Uterus (tissue), 4 donors: ENCODE results near the gene MRPL49. TPM values are rescaled to one million over a fixed set of nuclear protein-coding genes. Genes with fewer than 3 reads are reported as not detected.

Experiments used
- DNase-seq, 2 donors: peaks; one replicate each; pipeline ENCODE4 v3.0.0-alpha.2; 2019 to 2020
- H3K27ac ChIP-seq, 2 donors: fragments of 200-600 bp; sonication (generic); 1 replicate in 1 of 2; 2 replicates in 1 of 2; pipeline ENCODE4 v1.5.1; 2016 to 2018
- H3K27me3 ChIP-seq, 2 donors: fragments of 200-600 bp; sonication (generic); one replicate each; pipeline ENCODE4 v1.5.1; 2018 to 2019; ENCODE audit warnings: control low read depth in 1 of 2
- H3K36me3 ChIP-seq, 2 donors: fragments of 200-600 bp; sonication (generic); one replicate each; pipeline ENCODE4 v1.5.1; 2019; ENCODE audit warnings: control low read depth in 1 of 2
- H3K4me1 ChIP-seq, 2 donors: fragments of 200-600 bp; sonication (generic); one replicate each; pipeline ENCODE4 v1.5.1; 2018 to 2019; ENCODE audit warnings: control low read depth in 1 of 2
- H3K4me3 ChIP-seq, 2 donors: fragments of 200-600 bp; sonication (generic); 1 replicate in 1 of 2; 2 replicates in 1 of 2; pipeline ENCODE4 v1.5.1; 2018 to 2019; ENCODE audit warnings: mild to moderate bottlenecking in 1 of 2
- H3K9me3 ChIP-seq, 2 donors: fragments of 200-600 bp; sonication (generic); one replicate each; pipeline ENCODE4 v1.5.1; 2019; ENCODE audit warnings: control low read depth in 1 of 2
- CTCF ChIP-seq, 4 experiments: fragments of 200-600 bp in 2 of 4; fragments of 450-650 bp in 2 of 4; sonication (generic) in 2 of 4; IDR thresholded peaks; one replicate each; pipeline ENCODE4 v1.5.1; 2016 to 2019; ENCODE audit warnings: antibody characterized with exemption in 4 of 4, mild to moderate bottlenecking in 2 of 4, moderate library complexity in 1 of 4
- POLR2A ChIP-seq, 2 donors: fragments of 450-650 bp; IDR thresholded peaks; one replicate each; pipeline ENCODE4 v1.6.1; 2016; ENCODE audit warnings: antibody characterized with exemption in 2 of 2, mild to moderate bottlenecking in 1 of 2, moderate library complexity in 1 of 2
- intact Hi-C: fragments of 100-400 bp; cut with DNase I; formaldehyde crosslinking; loops from one replicate; pipeline ENCODE4 v1.15.1; 2023; ENCODE audit warnings: low total_unique reads
- total RNA-seq, 4 donors: library from RNA; depleted of rRNA in 3 of 4; stranded (reverse); fragments of >200 nt in 3 of 4; gene quantifications; one replicate each; pipeline versions ENCODE4 v1.1.0 to v1.2.4, GENCODE V29; 2014 to 2023
- donor health status: DM: yes; HTN: yes; CAD: no.

Gene MRPL49
- 10 to 100 TPM; 27.6 to 69.2 (median 57.8) TPM for total RNA-seq

GRCh38 chr11:65121865-65122696 lies at the start of gene MRPL49, which contains the start of gene FAU:
TSS of gene MRPL49 (plus strand) at chr11:65122321. CDS start at chr11:65122347, 26 bp downstream.
TSS of gene FAU (minus strand) at chr11:65122134. CDS start at chr11:65121813, 321 bp downstream.
- Histone ChIP-seq H3K9me3 (no peaks in the 10 kb centered on the region), H3K36me3 (no peaks in the 10 kb centered on the region), H3K27me3 (no peaks in the 10 kb centered on the region), H3K4me1 (peaks cover 8 to 9% of the 10 kb centered on the region in 2 donors), H3K27ac (peak within 1 kb of the TSS; percentile 85 to 92), H3K4me3 (peak within 1 kb of the TSS; percentile 79 to 95)
- peak in 2 of 4 experiments; percentile 14 to 32 for TF ChIP-seq CTCF (IDR thresholded peaks at IDR 0.05)
- TF ChIP-seq POLR2A (IDR thresholded peaks at IDR 0.05), result peak; percentile 92 to 97
- peak; percentile 97 to 98 for DNase-seq
- intact Hi-C loops, result no loop called here

- H3K4me3 ChIP-seq, result no peak overlapping the region
- no peak overlapping the region for H3K27ac ChIP-seq
- DNase-seq, result no peak
- no peaks in the 10 kb centered on the region for H3K4me1 ChIP-seq
- TF ChIP-seq CTCF (IDR thresholded peaks at IDR 0.05) (no peak), POLR2A (IDR thresholded peaks at IDR 0.05) (no peak)
- H3K9me3 ChIP-seq, result no peaks in the 10 kb centered on the region
- intact Hi-C loops, result no loop called here
- H3K27me3 ChIP-seq, result no peaks in the 10 kb centered on the region
- no peaks in the 10 kb centered on the region for H3K36me3 ChIP-seq
Observed at GRCh38 chr11:65072631-65072966, 49.5 kb upstream of the MRPL49 start.

GRCh38 chr11:65077451-65077850 lies 44.7 kb upstream of the MRPL49 start:
- no peak for TF ChIP-seq CTCF (IDR thresholded peaks at IDR 0.05)
- no peak for TF ChIP-seq POLR2A (IDR thresholded peaks at IDR 0.05)
- Histone ChIP-seq H3K36me3 (no peaks in the 10 kb centered on the region), H3K27ac (no peak overlapping the region), H3K4me3 (no peak overlapping the region), H3K4me1 (no peaks in the 10 kb centered on the region), H3K9me3 (no peaks in the 10 kb centered on the region), H3K27me3 (no peaks in the 10 kb centered on the region)
- no peak for DNase-seq
- intact Hi-C loops, result no loop called here

- H3K4me1 ChIP-seq, result no peaks in the 10 kb centered on the region
- H3K27ac ChIP-seq, result no peak overlapping the region
- H3K27me3 ChIP-seq, result no peaks in the 10 kb centered on the region
- DNase-seq, result no peak
- H3K9me3 ChIP-seq, result no peaks in the 10 kb centered on the region
- no peak overlapping the region for H3K4me3 ChIP-seq
- H3K36me3 ChIP-seq, result no peaks in the 10 kb centered on the region
- intact Hi-C loops, result no loop called here
- peak in 3 of 4 experiments; percentile 15 to 38 (median 33) for TF ChIP-seq CTCF (IDR thresholded peaks at IDR 0.05)
- no peak for TF ChIP-seq POLR2A (IDR thresholded peaks at IDR 0.05)
Observed at GRCh38 chr11:65078151-65078550, 44.0 kb upstream of the MRPL49 start.

GRCh38 chr11:65078786-65079342 lies 43.3 kb upstream of the MRPL49 start:
- no peaks in the 10 kb centered on the region for H3K4me1 ChIP-seq
- no peak overlapping the region for H3K4me3 ChIP-seq
- no peak overlapping the region for H3K27ac ChIP-seq
- no peaks in the 10 kb centered on the region for H3K36me3 ChIP-seq
- H3K27me3 ChIP-seq, result no peaks in the 10 kb centered on the region
- intact Hi-C loops, result no loop called here
- no peak for DNase-seq
- TF ChIP-seq CTCF (IDR thresholded peaks at IDR 0.05) (no peak), POLR2A (IDR thresholded peaks at IDR 0.05) (no peak)
- no peaks in the 10 kb centered on the region for H3K9me3 ChIP-seq
